ENCODE results near the gene ADORA2A. TPM values are rescaled to one million over a fixed set of nuclear protein-coding genes. Genes with fewer than 3 reads are reported as not detected.

ADORA2A gene
- total RNA-seq, 1 donor from 2014 or later = 4.1 TPM

DNA sequence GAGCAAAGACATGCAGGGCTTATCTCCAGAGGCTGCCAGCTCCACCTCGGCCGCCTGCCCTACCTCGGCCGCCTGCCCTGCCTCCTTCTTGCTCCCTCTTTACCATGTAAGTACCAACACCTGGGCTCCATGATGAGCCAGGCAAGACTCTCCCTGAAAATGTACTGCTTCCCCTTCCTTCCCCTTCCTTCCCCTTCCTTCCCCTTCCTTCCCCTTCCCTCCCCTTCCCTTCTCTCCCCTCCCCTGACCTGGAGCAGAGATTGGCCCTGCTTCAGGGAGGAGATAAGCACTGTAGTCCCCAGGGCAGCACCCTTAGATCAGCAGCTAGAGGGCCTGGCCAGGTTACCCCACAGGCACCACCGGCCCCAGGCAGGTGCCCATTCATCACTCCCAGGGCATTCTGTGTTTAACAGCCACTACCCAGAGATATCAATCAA, 25.4 kb upstream of the ADORA2A start:
- DNase-seq (no peak), ATAC-seq (peak; percentile 27)
- intact Hi-C loops (cut with micrococcal nuclease) = no loop called here

DNA sequence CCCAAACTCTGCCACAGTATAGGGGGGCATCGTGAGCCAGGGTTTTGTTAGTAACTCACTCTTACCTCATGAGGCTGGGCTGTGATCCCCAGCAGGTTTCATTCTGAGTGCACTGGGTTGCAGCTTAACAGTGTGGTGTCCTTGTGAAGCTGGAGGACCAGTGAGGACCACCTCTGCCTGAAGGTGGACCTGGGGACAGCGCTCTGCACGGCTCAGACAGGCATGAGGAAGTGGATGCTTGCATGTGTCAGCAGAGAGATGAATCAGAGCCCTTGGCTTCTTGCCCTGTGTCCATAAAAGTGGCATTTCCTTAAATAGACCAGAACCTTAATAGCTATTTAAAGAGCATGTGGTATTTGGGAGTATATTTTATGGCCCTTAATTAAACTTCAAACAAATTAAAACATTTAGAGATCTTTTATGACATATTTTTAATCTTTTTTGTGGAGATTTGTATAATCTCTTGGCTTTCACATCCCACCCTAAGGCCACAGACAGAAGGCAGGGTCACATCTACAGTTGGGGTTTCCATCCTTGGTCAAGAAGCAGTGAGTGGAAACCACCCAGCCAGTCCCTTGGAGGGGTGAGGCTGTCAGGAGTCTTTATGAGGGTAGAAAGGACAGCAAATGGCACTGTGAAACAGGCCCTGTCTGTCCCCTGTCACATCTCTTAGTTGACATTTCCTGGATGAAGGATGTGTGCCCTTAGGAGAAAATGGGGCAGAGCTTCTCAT, 24.8 kb upstream of the ADORA2A start:
- intact Hi-C loops (cut with micrococcal nuclease) = no loop called here
- ATAC-seq (peak; percentile 91), DNase-seq (peak; percentile 72)

DNA sequence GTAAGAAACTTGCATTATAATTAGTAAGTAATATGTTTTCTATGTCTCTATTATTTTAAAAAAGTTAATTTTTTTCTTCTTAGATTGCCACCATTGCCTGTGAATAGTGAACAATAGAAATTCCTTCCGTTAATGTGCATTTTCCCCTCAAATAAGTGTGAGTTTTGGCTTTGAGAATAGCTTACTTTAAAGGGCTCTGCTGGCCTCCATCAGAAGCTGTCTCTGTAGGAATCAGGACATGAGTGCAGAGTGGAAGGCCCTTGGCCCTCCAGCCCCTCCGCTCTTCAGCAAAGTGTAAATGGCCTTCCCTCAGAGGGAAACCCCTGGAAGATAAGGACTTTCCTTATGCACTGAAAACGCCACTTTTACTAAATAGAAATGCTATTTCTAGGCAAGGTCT, 24.1 kb upstream of the ADORA2A start:
- ATAC-seq (no peak), DNase-seq (no peak)
- intact Hi-C loops (cut with micrococcal nuclease) = no loop called here

DNA sequence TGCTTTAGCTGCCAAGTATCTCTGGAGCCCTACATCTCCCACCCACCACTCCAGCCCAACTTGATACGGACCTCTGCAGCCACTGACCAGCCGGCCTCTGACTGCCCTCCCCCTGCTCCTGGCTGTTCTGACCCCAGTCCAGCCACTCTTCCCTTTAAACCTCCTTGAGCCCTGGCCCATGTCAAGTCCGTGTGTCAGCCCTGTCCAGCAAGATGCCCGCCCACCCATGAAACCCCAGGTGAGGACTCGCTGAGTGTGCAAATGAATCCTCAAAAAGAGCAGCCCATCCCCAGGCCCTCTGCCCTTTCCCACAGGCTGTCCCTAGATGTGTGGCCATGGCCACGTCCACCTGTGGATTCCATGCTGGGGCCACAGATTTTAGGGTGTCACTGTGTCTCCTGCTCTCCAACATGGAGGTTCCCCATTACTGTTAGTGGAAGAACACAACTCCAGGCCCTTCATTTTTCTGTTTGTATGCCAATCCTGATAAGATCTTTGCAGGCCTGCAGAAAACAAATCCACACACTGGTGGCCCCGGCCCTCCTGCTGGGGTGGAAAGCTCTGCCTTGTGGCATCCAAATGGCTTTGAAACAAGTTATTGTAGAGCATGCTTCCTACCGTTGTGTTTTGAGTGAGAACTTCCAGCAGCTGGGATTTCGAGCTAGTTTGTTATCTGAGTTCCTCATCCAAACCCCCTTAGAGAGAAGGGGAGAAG, 22.7 kb upstream of the ADORA2A start:
- DNase-seq = no peak
- intact Hi-C loops (cut with micrococcal nuclease) = no loop called here

DNA sequence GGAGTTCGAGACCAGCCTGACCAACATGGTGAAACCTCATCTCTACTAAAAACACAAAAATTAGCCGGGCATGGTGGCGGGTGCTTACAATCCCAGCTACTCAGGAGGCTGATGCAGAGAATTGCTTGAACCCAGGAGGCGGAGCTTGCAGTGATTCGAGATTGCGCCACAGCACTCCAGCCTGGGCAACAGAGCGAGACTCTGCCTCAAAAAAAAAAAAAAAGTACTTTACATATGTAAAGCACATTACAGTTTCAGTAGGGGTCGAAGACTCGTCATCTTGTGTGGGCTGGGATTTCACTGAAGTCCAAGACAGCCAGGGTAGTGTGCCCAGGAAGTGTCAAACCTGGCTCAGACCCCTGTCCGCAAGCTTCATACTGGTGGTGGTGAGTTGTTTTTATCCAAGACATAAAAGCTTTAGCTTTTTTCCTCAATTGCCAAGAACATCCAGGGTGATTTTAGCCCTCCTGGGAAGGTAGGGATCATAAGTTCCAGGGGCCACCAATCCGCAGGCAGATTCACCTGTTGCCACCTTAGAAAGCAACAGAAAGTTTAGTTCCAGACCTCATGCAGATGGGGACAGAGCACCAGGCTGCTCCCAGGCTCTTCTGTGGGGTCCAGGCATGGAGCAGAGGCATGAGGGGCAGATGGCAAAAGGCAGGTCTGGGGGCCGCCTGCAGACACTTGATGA, 21.6 kb upstream of the ADORA2A start:
- DNase-seq (no peak), ATAC-seq (no peak)
- intact Hi-C loops (cut with micrococcal nuclease) = no loop called here

More for the DNA sequence above, 22.7 kb upstream of the ADORA2A start:
- ATAC-seq = no peak

DNA sequence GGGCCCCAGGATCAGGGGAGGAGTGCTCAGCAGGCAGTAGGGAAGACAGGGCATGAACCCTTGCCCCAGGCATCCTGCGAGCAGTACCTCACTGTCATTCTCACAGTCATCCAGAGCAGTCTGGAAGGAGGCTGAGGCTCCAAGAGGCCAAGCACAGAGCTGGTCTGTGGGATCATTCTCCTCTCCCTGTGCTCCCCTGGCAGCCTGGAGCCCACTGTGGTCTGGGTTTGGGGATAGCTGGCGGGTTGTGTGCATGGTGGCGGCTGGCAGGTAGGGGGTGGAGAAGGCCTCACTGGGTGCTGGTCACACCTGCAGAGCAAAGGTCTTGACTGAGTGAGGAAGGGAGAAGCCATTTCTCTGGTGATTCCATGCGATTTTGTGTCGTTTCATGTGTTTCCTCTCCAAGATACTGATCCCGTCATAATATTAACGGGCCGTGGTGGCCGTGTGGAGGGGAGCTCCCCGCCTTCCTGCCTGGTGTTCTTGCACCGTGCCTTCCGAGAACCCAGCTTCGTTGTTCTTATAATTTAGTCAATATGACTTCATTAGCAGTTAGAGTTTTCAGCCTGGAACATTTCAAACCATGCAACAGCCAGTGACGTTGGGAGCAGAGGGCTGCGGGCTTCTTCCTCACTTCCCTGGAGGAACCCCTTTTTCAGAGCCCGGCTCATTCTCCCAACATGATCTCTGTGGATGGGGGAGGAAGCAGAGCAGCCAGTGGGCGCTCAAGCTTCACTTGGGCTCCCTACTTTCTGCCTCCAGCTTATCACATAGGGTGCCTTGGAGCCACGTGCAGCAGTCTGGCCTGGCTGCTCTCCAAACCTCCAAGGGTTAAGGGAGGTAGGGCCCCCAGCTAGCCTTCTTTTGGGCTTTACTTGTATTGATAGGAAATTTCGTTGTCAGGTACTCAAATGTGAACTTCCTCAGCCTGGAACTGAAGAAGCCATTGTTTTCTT, 20.8 kb upstream of the ADORA2A start:
- DNase-seq = no peak
- intact Hi-C loops (cut with micrococcal nuclease) = no loop called here
- ATAC-seq = no peak

DNA sequence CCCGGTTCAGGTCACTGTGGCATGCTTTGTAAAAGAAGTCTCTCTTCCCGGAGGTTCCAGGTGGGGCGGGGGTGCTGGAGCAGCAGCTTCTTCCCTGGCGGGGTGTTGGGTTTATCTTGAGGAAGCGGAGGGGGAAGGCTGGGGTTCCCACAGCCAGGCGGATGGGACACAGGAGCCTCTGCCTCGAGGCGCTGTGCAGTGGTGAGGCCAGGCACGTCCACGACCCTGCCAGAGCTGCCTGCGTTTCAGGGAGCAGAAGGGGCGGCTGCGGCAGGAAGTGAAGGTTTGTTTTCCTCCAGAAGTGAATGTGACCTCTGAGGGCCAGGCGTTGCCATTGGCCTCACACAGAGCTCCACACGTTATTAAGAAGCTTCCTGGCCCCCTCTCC, 20.1 kb upstream of the ADORA2A start:
- intact Hi-C loops (cut with micrococcal nuclease) = no loop called here
- no peak for DNase-seq
- ATAC-seq = peak; percentile 10

DNA sequence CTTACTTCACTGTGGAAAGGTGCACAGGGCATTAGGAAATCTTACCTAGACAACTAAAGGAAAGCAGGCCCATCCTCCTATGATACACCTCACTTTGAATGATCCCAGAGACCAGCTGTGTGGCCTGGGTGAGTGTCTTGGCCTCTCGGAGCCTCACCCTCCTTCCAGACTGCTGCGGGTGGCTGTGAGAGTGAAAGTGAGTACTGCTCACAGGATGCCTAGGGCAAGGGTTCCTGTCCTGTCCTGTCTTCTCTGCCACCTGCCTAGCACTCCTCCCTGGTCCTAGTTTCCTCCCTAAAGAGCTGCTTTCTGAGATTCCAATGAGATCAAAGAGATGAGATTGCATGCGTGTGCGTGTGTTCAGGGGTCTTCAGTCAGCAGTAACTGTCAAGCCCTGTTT, 19.5 kb upstream of the ADORA2A start:
- intact Hi-C loops (cut with micrococcal nuclease) = no loop called here
- DNase-seq = no peak
- ATAC-seq = no peak

DNA sequence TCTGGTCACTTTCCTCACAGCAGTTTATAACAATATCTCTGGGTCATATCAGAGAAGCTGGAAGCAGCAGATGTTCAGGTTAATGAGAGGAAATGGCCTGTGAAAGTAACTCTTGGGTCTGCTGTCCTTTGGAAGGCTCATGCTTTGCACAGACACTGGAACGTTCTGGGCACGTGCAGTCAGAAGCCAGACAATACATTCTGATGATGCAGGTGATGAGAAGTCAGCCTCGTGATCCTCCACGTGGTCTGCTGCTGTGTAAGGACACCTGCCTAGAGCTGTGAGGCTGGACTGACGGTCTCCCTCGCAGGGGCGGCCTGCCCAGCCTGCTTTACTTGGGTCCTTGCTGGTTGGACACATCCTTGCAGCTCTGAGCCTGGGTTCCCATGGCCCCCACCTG, 18.8 kb upstream of the ADORA2A start:
- no peak for DNase-seq
- intact Hi-C loops (cut with micrococcal nuclease) = no loop called here
- ATAC-seq = no peak

DNA sequence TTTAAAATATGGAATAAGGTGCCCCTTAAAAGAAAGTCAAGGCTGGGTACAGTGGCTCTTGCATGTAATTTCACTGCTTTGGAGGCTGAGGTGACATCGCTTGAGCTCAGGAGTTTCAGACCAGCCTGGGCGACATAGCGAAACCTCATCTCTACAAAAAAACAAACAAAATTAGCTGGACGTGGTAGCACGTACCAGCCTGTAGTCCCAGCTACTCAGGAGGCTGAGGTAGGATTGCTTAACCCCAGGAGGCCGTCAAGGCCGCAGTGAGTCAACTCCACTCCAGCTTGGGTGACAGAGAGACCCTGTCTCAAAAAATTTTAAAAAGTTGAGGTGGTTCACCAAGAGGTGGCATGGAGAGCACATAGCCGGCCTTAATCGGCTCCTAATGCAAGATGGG, 17.7 kb upstream of the ADORA2A start:
- ATAC-seq = no peak

DNA sequence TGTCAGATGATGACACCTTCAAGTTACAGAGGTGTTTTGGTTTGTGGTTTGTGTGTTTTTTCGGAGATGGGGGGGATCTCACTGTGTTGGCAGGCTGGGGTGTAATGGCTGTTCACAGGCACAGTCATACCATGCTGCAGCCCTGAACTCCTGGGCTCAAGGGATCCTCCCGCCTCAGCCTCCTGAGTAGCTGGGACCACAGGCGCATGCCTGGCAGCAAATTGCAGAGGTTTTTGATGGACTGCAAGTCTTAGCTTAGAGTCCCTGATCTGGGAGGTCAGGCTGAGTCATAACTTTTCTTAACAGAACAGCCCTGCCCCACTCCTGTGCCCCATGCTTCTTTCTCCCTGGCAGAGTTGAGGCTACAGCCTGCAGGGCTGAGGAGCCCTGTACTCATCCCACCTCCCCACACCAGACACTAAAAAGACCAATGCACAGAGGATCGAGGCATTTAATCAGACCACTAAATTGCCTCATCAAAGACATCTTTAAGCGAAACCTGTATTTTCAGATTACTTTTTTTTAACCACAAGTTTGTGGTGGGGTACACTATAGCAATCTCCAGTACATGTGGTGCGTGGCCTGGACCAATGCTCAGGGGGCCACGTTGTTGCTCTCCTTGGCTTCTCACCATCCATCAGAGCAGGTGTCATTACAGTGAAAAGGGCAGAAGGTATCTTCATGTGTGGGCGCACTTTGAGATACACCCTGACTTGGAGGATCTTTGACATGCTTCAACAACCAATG, 17.1 kb upstream of the ADORA2A start:
- intact Hi-C loops (cut with micrococcal nuclease) = no loop called here

More for the DNA sequence above, 17.7 kb upstream of the ADORA2A start:
- no peak for DNase-seq
- intact Hi-C loops (cut with micrococcal nuclease) = no loop called here

DNA sequence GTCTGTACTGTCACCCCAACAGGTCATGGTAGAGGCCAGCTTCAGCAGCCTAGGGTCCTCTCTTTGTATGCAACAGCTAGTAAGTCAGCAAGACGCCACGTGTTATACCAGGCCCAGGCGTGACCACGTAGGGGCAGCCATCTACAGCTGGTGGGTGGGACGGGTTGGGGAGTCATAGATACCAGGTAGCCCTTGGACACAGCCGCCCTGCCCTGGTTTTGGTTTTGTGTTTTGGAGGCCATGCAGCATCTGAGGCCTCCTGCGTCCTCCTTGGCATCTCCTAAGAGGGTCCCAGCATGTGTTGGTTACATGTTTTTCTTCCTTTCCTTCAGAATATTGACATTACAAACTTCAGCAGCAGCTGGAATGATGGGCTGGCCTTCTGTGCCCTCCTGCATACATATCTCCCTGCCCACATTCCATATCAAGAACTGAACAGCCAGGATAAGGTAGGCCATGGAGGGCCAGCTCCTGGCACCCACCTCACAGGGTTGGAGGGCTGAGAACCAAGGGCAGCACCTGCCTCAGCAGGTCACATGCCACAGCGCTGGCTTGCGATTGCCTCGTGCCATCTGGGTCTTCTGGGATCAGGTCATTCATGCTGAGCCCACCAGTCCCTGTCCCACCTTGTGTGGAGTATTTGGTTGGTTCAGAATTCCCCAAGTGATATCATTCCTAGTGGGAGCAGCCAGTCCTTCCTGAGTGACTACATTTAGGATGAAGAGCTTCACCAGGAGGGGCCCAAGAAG, 16.0 kb upstream of the ADORA2A start:
- no peak for DNase-seq

More for the DNA sequence above, 17.1 kb upstream of the ADORA2A start:
- DNase-seq = no peak
- ATAC-seq = no peak

DNA sequence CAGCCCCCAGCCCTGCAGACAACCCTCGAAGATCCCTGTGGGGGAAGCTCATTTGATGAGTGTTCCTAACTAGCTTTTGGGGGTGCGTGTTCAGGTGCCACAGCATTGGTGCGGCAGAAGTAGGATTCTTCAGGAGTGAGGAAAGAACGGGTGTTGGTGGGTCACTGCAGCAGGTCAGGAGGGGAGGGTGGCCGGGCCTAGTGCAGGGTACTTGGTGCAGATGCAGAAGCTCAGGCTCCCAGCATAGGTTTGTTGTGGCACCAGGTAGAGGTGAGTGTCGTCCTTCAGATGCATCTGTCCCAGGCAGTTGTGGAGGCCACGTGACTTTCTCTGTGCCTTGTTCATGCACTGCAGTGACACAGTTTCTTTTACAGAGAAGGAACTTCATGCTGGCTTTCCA, 15.1 kb upstream of the ADORA2A start:
- DNase-seq = no peak
- no peak for ATAC-seq
- intact Hi-C loops (cut with micrococcal nuclease) = no loop called here

More for the DNA sequence above, 16.0 kb upstream of the ADORA2A start:
- ATAC-seq = no peak
- intact Hi-C loops (cut with micrococcal nuclease) = no loop called here

DNA sequence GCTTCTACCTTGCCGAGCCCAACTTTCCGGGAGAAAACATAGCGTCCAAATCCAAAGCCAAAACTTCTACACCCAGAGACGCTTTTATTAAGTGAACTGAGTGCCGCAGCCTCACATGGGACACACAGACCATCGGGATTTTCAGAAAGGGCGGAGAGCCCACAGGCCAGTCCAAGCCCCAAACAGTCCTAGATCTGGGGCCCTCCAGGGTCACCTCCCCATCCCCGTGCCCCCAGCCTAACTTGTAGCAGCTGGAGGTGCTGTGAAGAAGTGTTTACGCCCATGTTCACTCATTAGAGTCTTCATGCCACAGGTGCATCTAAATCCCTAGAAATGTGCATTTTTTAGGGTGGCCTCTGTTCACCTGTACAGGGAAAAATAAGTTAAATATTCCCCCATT, 14.1 kb upstream of the ADORA2A start:
- ATAC-seq (no peak), DNase-seq (peak; percentile 7)
- intact Hi-C loops (cut with micrococcal nuclease) = no loop called here

DNA sequence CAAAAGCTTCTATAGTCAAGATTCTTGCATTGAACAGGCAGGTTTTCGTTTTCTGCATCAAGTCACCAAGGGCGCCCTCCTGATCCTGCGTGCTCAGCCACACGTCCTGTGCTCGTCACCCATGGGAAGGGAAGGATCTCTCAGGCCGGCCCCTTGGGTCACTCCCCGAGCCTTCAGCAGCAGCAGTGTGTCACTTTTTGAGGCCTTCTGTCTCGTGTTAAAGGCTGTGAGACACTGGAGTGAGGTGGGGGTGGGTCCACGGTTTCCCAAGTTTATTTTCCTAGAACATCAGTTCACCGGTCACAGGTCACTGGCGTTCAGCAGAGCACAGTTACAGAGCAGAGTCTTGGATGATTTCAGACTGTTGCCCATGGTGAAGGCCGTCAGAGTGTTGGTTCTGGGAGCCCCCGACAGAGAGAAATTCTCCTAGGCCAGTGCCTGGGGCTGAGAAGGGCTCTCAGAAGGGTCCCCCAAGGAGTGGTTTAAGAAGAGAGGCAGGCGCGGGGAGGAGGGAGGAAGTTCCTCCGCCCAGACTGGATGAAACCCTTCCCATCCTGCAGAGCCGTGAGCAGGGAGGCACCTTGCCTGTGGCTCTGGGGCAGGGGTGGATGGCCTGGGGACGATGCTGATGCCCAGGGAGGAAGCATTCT, 13.5 kb upstream of the ADORA2A start:
- DNase-seq = peak; percentile 44
- intact Hi-C loops (cut with micrococcal nuclease) = no loop called here
- peak; percentile 26 for ATAC-seq

DNA sequence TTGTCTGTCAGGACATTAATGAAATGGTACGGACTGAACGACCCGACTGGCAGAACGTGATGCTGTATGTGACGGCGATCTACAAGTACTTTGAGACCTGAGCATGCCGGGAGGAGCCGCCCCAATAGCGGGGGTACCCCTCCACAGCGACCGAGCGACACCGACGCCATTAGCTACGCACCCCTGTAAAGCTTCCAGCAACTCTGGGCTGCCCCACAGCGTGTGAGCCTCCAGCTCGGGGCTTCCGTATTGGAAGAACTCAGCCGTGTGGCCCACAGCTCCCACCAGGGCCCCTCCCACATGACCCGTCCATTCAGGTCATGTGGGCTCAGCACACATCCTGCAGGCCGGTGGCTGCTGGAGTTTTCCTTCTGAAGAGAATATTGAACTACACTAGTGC, 12.9 kb upstream of the ADORA2A start:
- intact Hi-C loops (cut with micrococcal nuclease) = no loop called here
- DNase-seq = peak; percentile 28
- peak; percentile 14 for ATAC-seq
